Breast epithelium (tissue), 4 donors: ENCODE measurements around the gene ATAD2B. TPM values are rescaled to one million over a fixed set of nuclear protein-coding genes. Genes with fewer than 3 reads are reported as not detected.

Experiments used
- DNase-seq, 2 donors: peaks; one replicate each; pipeline ENCODE4 v3.0.0-alpha.2; 2019; ENCODE audit warnings: low spot score in 2 of 2
- H3K27ac ChIP-seq, 2 donors: fragments of 200-600 bp; sonication (generic) in 1 of 2; one replicate each; pipeline ENCODE4 v1.5.1; 2016 to 2019; ENCODE audit warnings: mild to moderate bottlenecking in 1 of 2
- H3K27me3 ChIP-seq, 2 donors: fragments of 200-600 bp; sonication (generic) in 1 of 2; one replicate each; pipeline versions ENCODE4 v1.5.1 to v1.6.0; 2017 to 2019; ENCODE audit warnings: control low read depth in 1 of 2, mild to moderate bottlenecking in 1 of 2
- H3K36me3 ChIP-seq: fragments of 200-600 bp; one replicate; pipeline ENCODE4 v1.5.1; 2019
- H3K4me1 ChIP-seq, 2 donors: fragments of 200-600 bp; sonication (generic); one replicate each; pipeline ENCODE4 v1.5.1; 2016 to 2019; ENCODE audit warnings: control low read depth in 1 of 2
- H3K4me3 ChIP-seq, 3 donors: fragments of 200-600 bp; sonication (generic); 1 replicate in 2 of 3; 2 replicates in 1 of 3; pipeline ENCODE4 v1.5.1; 2016 to 2019; ENCODE audit warnings: mild to moderate bottlenecking in 3 of 3, moderate library complexity in 2 of 3
- H3K9me3 ChIP-seq, 2 donors: fragments of 200-600 bp; sonication (generic) in 1 of 2; one replicate each; pipeline ENCODE4 v1.5.1; 2016 to 2019; ENCODE audit warnings: control low read depth in 1 of 2
- CTCF ChIP-seq, 3 donors: fragments of 450-650 bp; IDR thresholded peaks; one replicate each; pipeline ENCODE4 v1.5.1; 2016 to 2017; ENCODE audit warnings: antibody characterized with exemption in 3 of 3, mild to moderate bottlenecking in 3 of 3, moderate library complexity in 3 of 3
- POLR2A ChIP-seq: fragments of 450-650 bp; IDR thresholded peaks from one replicate; pipeline ENCODE4 v1.6.1; 2016; ENCODE audit warnings: antibody characterized with exemption, mild to moderate bottlenecking, moderate library complexity
- POLR2AphosphoS5 ChIP-seq, 3 donors: sonication (generic); formaldehyde crosslinking; IDR thresholded peaks; one replicate each; pipeline ENCODE4 v1.6.1; 2017; ENCODE audit warnings: antibody characterized with exemption in 3 of 3
- intact Hi-C: fragments of 100-400 bp; cut with DNase I; formaldehyde crosslinking; loops from one replicate; pipeline ENCODE4 v1.15.1; 2023; ENCODE audit warnings: low total_unique reads
- total RNA-seq, 3 donors: library from RNA; depleted of rRNA; stranded (reverse); fragments of >200 nt; gene quantifications; one replicate each; pipeline ENCODE4 v1.1.0, GENCODE V29; 2016

The ATAD2B gene
- total RNA-seq, 3 donors from 2014 or later = 22.6 to 48.1 (median 34.4) TPM

GRCh38 chr2:23862716-23863426 lies 64.1 kb downstream of the ATAD2B start:
- TF ChIP-seq CTCF (IDR thresholded peaks at IDR 0.05) = no peak
- TF ChIP-seq POLR2A = no peak
- no peak for TF ChIP-seq POLR2AphosphoS5 (IDR thresholded peaks at IDR 0.05)
- no peak overlapping the region for H3K27ac ChIP-seq
- H3K4me1 ChIP-seq = no peaks in the 10 kb centered on the region
- DNase-seq = no peak
- H3K4me3 ChIP-seq = no peak overlapping the region
- intact Hi-C loops = loop anchor here (5.0 kb wide), 1 partner anchor 1154 kb away; no protein-coding TSS in a partner anchor
- no peaks in the 10 kb centered on the region for H3K27me3 ChIP-seq
- peaks cover 3% of the 10 kb centered on the region for H3K36me3 ChIP-seq
- no peaks in the 10 kb centered on the region for H3K9me3 ChIP-seq

- TF ChIP-seq POLR2A = no peak
- no peak for TF ChIP-seq POLR2AphosphoS5 (IDR thresholded peaks at IDR 0.05)
- TF ChIP-seq CTCF (IDR thresholded peaks at IDR 0.05) = no peak
- DNase-seq = no peak
- intact Hi-C loops = loop anchor here (5.0 kb wide), 1 partner anchor 1155 kb away; no protein-coding TSS in a partner anchor
- Histone ChIP-seq H3K27me3 (no peaks in the 10 kb centered on the region), H3K27ac (no peak overlapping the region), H3K9me3 (no peaks in the 10 kb centered on the region), H3K4me3 (no peak overlapping the region), H3K36me3 (no peaks in the 10 kb centered on the region), H3K4me1 (no peaks in the 10 kb centered on the region)
Measured at GRCh38 chr2:23861952-23862351, 65.0 kb downstream of the ATAD2B start.

- intact Hi-C loops = loop anchor here (5.0 kb wide), 1 partner anchor 1157 kb away; no protein-coding TSS in a partner anchor
- Histone ChIP-seq H3K27ac (no peak overlapping the region), H3K9me3 (no peaks in the 10 kb centered on the region), H3K4me1 (no peaks in the 10 kb centered on the region), H3K4me3 (no peak overlapping the region), H3K36me3 (no peaks in the 10 kb centered on the region), H3K27me3 (no peaks in the 10 kb centered on the region)
- DNase-seq = no peak
- TF ChIP-seq POLR2AphosphoS5 (IDR thresholded peaks at IDR 0.05) = no peak
- no peak for TF ChIP-seq POLR2A
- no peak for TF ChIP-seq CTCF (IDR thresholded peaks at IDR 0.05)
Measured at GRCh38 chr2:23859983-23860382, 66.9 kb downstream of the ATAD2B start.

GRCh38 chr2:23859234-23859633 lies 67.7 kb downstream of the ATAD2B start:
- DNase-seq = no peak
- Histone ChIP-seq H3K9me3 (no peaks in the 10 kb centered on the region), H3K27ac (no peak overlapping the region), H3K4me1 (no peaks in the 10 kb centered on the region), H3K4me3 (no peak overlapping the region), H3K36me3 (no peaks in the 10 kb centered on the region), H3K27me3 (no peaks in the 10 kb centered on the region)
- intact Hi-C loops = no loop called here
- no peak for TF ChIP-seq POLR2A
- no peak for TF ChIP-seq CTCF (IDR thresholded peaks at IDR 0.05)
- no peak for TF ChIP-seq POLR2AphosphoS5 (IDR thresholded peaks at IDR 0.05)

- Histone ChIP-seq H3K4me3 (no peak overlapping the region), H3K36me3 (peaks cover 3% of the 10 kb centered on the region), H3K27ac (no peak overlapping the region), H3K27me3 (no peaks in the 10 kb centered on the region), H3K4me1 (no peaks in the 10 kb centered on the region), H3K9me3 (no peaks in the 10 kb centered on the region)
- TF ChIP-seq POLR2AphosphoS5 (IDR thresholded peaks at IDR 0.05) (no peak), CTCF (IDR thresholded peaks at IDR 0.05) (no peak), POLR2A (no peak)
- DNase-seq = no peak
- intact Hi-C loops = no loop called here
Measured at GRCh38 chr2:23850564-23851256, 76.2 kb downstream of the ATAD2B start.
